ENCODE data around the gene SCTR. TPM values are rescaled to one million over a fixed set of nuclear protein-coding genes. Genes with fewer than 3 reads are reported as not detected.

The SCTR gene
- total and polyA plus RNA-seq, 4 donors: 4.6 to 42.7 (median 28.0) TPM

DNA sequence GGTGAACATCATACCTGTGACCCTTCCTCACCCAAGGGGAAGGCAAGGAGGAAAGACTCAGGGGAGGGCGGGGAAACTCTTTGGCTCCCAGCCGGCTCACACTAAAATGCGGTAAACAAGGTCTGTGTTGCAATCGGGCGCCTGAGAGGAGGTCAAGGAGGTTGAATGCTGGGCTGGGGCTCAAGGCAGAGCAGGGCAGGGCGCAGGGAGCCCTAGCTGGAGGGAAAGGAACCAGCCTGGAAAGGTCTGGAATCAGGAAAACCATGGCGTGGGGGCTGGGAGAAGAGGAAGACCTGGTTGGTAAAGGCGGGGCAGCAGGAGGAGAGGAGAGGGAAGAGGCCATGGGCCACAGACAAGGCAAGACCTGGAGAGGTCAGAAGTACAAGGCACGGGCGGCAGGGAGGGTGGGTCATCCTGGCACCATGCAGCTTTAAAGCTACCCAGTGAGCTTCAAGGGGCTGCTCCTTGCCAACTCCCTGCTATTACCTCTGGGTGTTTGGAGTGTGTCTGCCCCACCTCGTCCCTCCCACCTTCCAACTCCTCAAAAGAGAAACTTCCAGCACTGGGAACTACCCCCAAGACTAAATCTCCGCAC lies 97.4 kb downstream of the SCTR start:
- WGBS, 2 donors: 41 to 45% methylated on average over 12 of the region's 12 CpGs
- Histone ChIP-seq H3K27me3 (ENCODE audit: control insufficient read depth in 3 of 3, insufficient read depth in 3 of 3, low read length in 2 of 3) (no peaks in the 10 kb centered on the region), H3K36me3 (ENCODE audit: control insufficient read depth in 4 of 4, insufficient read depth in 4 of 4, low read length in 4 of 4) (no peaks in the 10 kb centered on the region), H3K9ac (ENCODE audit: insufficient read depth in 1 of 2, low read length in 2 of 2) (no peak overlapping the region), H3K4me1 (ENCODE audit: control insufficient read depth in 5 of 5, insufficient read depth in 5 of 5, low read length in 5 of 5) (peaks cover 0 to 45% (median 6%) of the 10 kb centered on the region in 5 donors), H3K9me3 (ENCODE audit: control insufficient read depth in 4 of 4, insufficient read depth in 3 of 4, low read length in 3 of 4) (no peaks in the 10 kb centered on the region), H3K4me3 (no peak overlapping the region), H3K27ac (ENCODE audit: low read depth in 1 of 2, low read length in 1 of 2) (peak overlapping the region in 1 of 2 donors; percentile 18)
- ATAC-seq (ENCODE audit: insufficient read depth, low FRiP score) (no peak), DNase-seq (peak; percentile 59 to 87 (median 71))
- TF ChIP-seq, protein P1, sequence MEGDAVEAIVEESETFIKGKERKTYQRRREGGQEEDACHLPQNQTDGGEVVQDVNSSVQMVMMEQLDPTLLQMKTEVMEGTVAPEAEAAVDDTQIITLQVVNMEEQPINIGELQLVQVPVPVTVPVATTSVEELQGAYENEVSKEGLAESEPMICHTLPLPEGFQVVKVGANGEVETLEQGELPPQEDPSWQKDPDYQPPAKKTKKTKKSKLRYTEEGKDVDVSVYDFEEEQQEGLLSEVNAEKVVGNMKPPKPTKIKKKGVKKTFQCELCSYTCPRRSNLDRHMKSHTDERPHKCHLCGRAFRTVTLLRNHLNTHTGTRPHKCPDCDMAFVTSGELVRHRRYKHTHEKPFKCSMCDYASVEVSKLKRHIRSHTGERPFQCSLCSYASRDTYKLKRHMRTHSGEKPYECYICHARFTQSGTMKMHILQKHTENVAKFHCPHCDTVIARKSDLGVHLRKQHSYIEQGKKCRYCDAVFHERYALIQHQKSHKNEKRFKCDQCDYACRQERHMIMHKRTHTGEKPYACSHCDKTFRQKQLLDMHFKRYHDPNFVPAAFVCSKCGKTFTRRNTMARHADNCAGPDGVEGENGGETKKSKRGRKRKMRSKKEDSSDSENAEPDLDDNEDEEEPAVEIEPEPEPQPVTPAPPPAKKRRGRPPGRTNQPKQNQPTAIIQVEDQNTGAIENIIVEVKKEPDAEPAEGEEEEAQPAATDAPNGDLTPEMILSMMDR (IDR thresholded peaks at IDR 0.05; ENCODE audit: control extremely low read depth, extremely low read depth): no peak

DNA sequence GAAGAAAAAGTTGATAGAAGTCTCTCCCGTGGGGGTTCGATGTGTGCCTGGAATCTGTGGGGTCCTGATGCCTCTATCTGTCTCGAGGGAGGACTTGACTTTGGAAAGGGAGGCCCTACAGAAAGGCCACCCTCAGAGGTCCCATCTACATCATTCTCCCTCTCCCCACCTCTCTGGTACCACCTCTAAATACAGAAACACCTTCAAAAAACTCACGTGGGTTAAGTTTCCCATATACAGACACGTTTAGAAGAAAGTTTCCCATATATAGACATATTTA lies 97.9 kb downstream of the SCTR start:
- Histone ChIP-seq H3K9ac (ENCODE audit: insufficient read depth in 1 of 2, low read length in 2 of 2) (no peak overlapping the region), H3K4me1 (ENCODE audit: control insufficient read depth in 5 of 5, insufficient read depth in 5 of 5, low read length in 5 of 5) (peaks cover 0 to 44% (median 6%) of the 10 kb centered on the region in 5 donors), H3K27ac (ENCODE audit: low read depth in 1 of 2, low read length in 1 of 2) (no peak overlapping the region), H3K36me3 (ENCODE audit: control insufficient read depth in 4 of 4, insufficient read depth in 4 of 4, low read length in 4 of 4) (no peaks in the 10 kb centered on the region), H3K9me3 (ENCODE audit: control insufficient read depth in 4 of 4, insufficient read depth in 3 of 4, low read length in 3 of 4) (no peaks in the 10 kb centered on the region), H3K27me3 (ENCODE audit: control insufficient read depth in 3 of 3, insufficient read depth in 3 of 3, low read length in 2 of 3) (no peaks in the 10 kb centered on the region), H3K4me3 (no peak overlapping the region)
- TF ChIP-seq, protein P1 (IDR thresholded peaks at IDR 0.05; ENCODE audit: control extremely low read depth, extremely low read depth): no peak
- DNase-seq (no peak), ATAC-seq (ENCODE audit: insufficient read depth, low FRiP score) (no peak)
- WGBS, 2 donors: 43 to 57% methylated on average over 5 of the region's 5 CpGs

DNA sequence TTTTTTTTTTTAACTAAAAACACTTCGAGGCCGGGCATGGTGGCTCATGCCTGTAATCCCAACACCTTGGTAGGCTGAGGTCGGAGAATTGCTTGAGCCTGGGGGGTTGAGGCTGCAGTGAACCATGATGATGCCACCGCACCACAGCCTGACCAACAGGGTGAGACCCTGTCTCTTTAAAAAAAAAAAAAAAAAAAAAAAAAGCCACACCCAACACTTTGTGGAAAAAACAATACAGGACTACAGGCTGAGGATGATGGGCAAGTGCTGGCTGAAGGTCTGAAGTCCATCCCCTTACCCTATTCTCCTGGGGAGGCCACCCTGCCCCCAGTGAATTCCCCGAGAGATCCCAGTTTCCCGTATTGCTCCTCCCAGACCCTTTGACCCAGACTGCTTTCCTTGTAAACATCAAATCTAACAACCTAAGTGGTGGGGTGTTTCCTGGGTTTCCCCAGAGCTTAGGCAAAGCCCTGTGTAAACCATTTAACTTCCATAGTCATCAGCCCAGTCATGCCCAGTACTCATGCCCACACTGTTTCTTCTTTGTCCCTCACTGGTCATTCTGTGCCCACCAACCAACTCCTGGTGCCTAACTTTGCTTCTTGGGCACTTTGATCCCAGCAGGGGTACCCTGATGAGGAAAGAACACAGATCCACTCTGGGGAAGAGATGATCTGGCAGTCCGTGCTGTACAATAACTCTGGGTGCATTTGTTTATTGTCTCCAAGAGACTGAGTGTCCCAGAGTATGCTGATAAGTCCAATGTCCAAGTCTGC lies 98.5 kb downstream of the SCTR start:
- 73 to 77% methylated on average over 7 of the region's 7 CpGs for WGBS, 2 donors
- Histone ChIP-seq H3K27ac (ENCODE audit: low read depth in 1 of 2, low read length in 1 of 2) (no peak overlapping the region), H3K9ac (ENCODE audit: insufficient read depth in 1 of 2, low read length in 2 of 2) (no peak overlapping the region), H3K9me3 (ENCODE audit: control insufficient read depth in 4 of 4, insufficient read depth in 3 of 4, low read length in 3 of 4) (no peaks in the 10 kb centered on the region), H3K36me3 (ENCODE audit: control insufficient read depth in 4 of 4, insufficient read depth in 4 of 4, low read length in 4 of 4) (no peaks in the 10 kb centered on the region), H3K4me1 (ENCODE audit: control insufficient read depth in 5 of 5, insufficient read depth in 5 of 5, low read length in 5 of 5) (peaks cover 0 to 38% (median 6%) of the 10 kb centered on the region in 5 donors), H3K4me3 (no peak overlapping the region), H3K27me3 (ENCODE audit: control insufficient read depth in 3 of 3, insufficient read depth in 3 of 3, low read length in 2 of 3) (no peaks in the 10 kb centered on the region)
- ATAC-seq (ENCODE audit: insufficient read depth, low FRiP score) (no peak), DNase-seq (no peak)
- TF ChIP-seq, protein P1 (IDR thresholded peaks at IDR 0.05; ENCODE audit: control extremely low read depth, extremely low read depth): no peak

All from lung (tissue), 12 donors.